AG04450 (cell line): ENCODE results near the gene SERPINA3. TPM values are rescaled to one million over a fixed set of nuclear protein-coding genes. Genes with fewer than 3 reads are reported as not detected.

ENCODE experiments used
- polyA plus RNA-seq: library from polyadenylated mRNA; depleted of rRNA; stranded (reverse); fragments of >200 nt; gene quantifications from 2 replicates; pipeline ENCODE4 v1.2.3, GENCODE V29; 2011; rRNA removed

The SERPINA3 gene
- polyA plus RNA-seq, 1 experiment: 1.8 TPM

Other genes starting within 250 kb of the SERPINA3 start
- gene SERPINA2, start 245.7 kb upstream of the SERPINA3 start, polyA plus RNA-seq: not detected in 2 replicates
- 1.7 and 1.9 TPM in 2 replicates for gene SERPINA1, start 223.8 kb upstream of the SERPINA3 start, polyA plus RNA-seq
- gene SERPINA11, start 159.6 kb upstream of the SERPINA3 start, polyA plus RNA-seq: not detected in 2 replicates
- 0.05 and 0.07 TPM in 2 replicates for gene SERPINA9, start 136.2 kb upstream of the SERPINA3 start, polyA plus RNA-seq
- gene SERPINA12, start 102.9 kb upstream of the SERPINA3 start, polyA plus RNA-seq: not detected in 2 replicates
- not detected in 2 replicates for gene SERPINA4, start 50.9 kb upstream of the SERPINA3 start, polyA plus RNA-seq
- not detected in 2 replicates for gene SERPINA5, start 31.0 kb upstream of the SERPINA3 start, polyA plus RNA-seq
- not detected in 2 replicates for gene GSC, start 157.7 kb downstream of the SERPINA3 start, polyA plus RNA-seq